Keratinocyte (primary cell): ENCODE data around the gene AKR1C1. TPM values are rescaled to one million over a fixed set of nuclear protein-coding genes. Genes with fewer than 3 reads are reported as not detected.
"Not testable (repeated sequence)": the region's sequence is repeated elsewhere in the genome, so short reads cannot be mapped to it uniquely, and the experiment has no call there.

Experiments used
- DNase-seq: peaks from one replicate; pipeline ENCODE4 v3.0.0-alpha.2; 2011; ENCODE audit warnings: low read depth, missing footprints, low spot score
- FAIRE-seq: peaks from 2 replicates; lab custom pipeline; 2011; peaks lifted over from hg19 to GRCh38; lab: Jason Lieb, UNC
- H2AFZ ChIP-seq: 2 replicates; pipeline ENCODE4 v1.6.0; 2012; ENCODE audit warnings: low read length, control low read depth, inconsistent platforms; ENCODE audit not compliant: control insufficient read depth
- H3K27ac ChIP-seq: 2 replicates; pipeline ENCODE4 v1.5.1; 2011; ENCODE audit warnings: low read length; ENCODE audit not compliant: control insufficient read depth, insufficient read depth
- H3K27me3 ChIP-seq: 3 replicates; pipeline ENCODE4 v1.6.0; 2011; ENCODE audit warnings: low read length; ENCODE audit not compliant: control insufficient read depth, insufficient read depth; ENCODE audit errors: extremely low read depth
- H3K36me3 ChIP-seq, 2 experiments: 2 replicates in 1 of 2; 3 replicates in 1 of 2; pipeline ENCODE4 v1.5.1; 2011; ENCODE audit warnings: low read length in 2 of 2, mild to moderate bottlenecking in 1 of 2; ENCODE audit not compliant: control insufficient read depth in 2 of 2, insufficient read depth in 2 of 2; ENCODE audit errors: extremely low read depth in 1 of 2
- H3K4me1 ChIP-seq: 3 replicates; pipeline ENCODE4 v1.5.1; 2011; ENCODE audit warnings: low read length; ENCODE audit not compliant: control insufficient read depth, insufficient read depth; ENCODE audit errors: extremely low read depth
- H3K4me2 ChIP-seq: 3 replicates; pipeline ENCODE4 v1.6.0; 2011; ENCODE audit warnings: low read depth, low read length; ENCODE audit not compliant: control insufficient read depth, insufficient read depth; ENCODE audit errors: extremely low read depth
- H3K4me3 ChIP-seq, 3 experiments: fragments of 200-600 bp in 1 of 3; sonication (generic) in 1 of 3; 2 replicates in 2 of 3; 3 replicates in 1 of 3; pipeline ENCODE4 v1.5.1; 2011 to 2016; ENCODE audit warnings: low read length in 3 of 3, mild to moderate bottlenecking in 3 of 3, control low read depth in 2 of 3, inconsistent platforms in 1 of 3, low read depth in 1 of 3, mixed read lengths in 1 of 3, mixed run types in 1 of 3, moderate library complexity in 1 of 3; ENCODE audit not compliant: control insufficient read depth in 2 of 3, insufficient read depth in 2 of 3; ENCODE audit errors: extremely low read depth in 1 of 3
- H3K79me2 ChIP-seq: 2 replicates; pipeline ENCODE4 v1.6.0; 2012; ENCODE audit warnings: low read length; ENCODE audit not compliant: control insufficient read depth, insufficient read depth
- H3K9ac ChIP-seq: 3 replicates; pipeline ENCODE4 v1.6.0; 2011; ENCODE audit warnings: low read length; ENCODE audit not compliant: control insufficient read depth, insufficient read depth; ENCODE audit errors: extremely low read depth
- H3K9me1 ChIP-seq: 3 replicates; pipeline ENCODE4 v1.6.0; 2011; ENCODE audit warnings: low read length; ENCODE audit not compliant: control insufficient read depth, insufficient read depth; ENCODE audit errors: extremely low read depth
- H3K9me3 ChIP-seq: 2 replicates; pipeline ENCODE4 v1.5.1; 2012; ENCODE audit warnings: low read depth, low read length; ENCODE audit not compliant: control insufficient read depth
- H4K20me1 ChIP-seq: 3 replicates; pipeline ENCODE4 v1.6.0; 2011; ENCODE audit warnings: low read length; ENCODE audit not compliant: control insufficient read depth, insufficient read depth; ENCODE audit errors: extremely low read depth
- dilution Hi-C: fragments of 300-500 bp; cut with MboI; formaldehyde crosslinking; loops from one replicate; pipeline ENCODE4 v1.7.0; 2020; ENCODE audit warnings: low sequenced_read_pairs; ENCODE audit not compliant: extremely low pct_ligation_motif_present
- polyA plus RNA-seq, 5 experiments: library from polyadenylated mRNA; depleted of rRNA in 3 of 5; stranded (reverse) in 3 of 5; stranded (forward) in 1 of 5; unstranded in 1 of 5; fragments of >200 nt; gene quantifications; 1 replicate in 1 of 5; 2 replicates in 3 of 5; 3 replicates in 1 of 5; pipeline versions ENCODE4 v1.2.1 to v1.2.3, GENCODE V29; 2011 to 2012; ENCODE audit warnings: missing spikeins in 2 of 5, low read depth in 1 of 5, low replicate concordance in 1 of 5

AKR1C1 gene
- polyA plus RNA-seq, 1 donor (not counting 4 experiments of a cell fraction or from before 2014, with no cell fraction given) = 28.1 TPM

DNA sequence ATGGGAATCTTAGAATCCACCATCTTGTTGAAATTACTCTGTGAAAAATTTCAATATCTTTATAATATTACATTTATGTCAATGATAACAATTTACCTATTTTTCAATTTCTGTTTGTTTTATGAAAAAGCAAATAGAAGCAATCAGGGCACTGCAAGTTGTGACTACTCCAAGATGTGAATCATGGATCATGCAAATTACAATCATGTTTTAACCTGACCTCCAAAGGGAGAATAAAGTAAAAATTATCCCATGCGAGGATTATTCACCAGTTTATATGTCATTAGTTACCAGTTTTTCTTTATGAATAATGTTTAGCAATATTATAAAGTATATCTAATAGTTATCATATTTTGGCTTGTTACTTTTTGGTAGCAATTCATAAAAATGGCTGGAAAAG, 907 bp upstream of the AKR1C1 start:
- H3K27me3 ChIP-seq, H3K9me1 ChIP-seq, H3K4me2 ChIP-seq, dilution Hi-C loops, H3K36me3 ChIP-seq, H3K9me3 ChIP-seq, H3K79me2 ChIP-seq, H3K4me3 ChIP-seq, H2AFZ ChIP-seq, H4K20me1 ChIP-seq, FAIRE-seq: not testable (repeated sequence)
- H3K27ac ChIP-seq = peak overlapping the region; percentile 66
- peak; percentile 35 for DNase-seq
- H3K4me1 ChIP-seq = peaks cover 14% of the 10 kb centered on the region
- H3K9ac ChIP-seq = peak overlapping the region; percentile 2

DNA sequence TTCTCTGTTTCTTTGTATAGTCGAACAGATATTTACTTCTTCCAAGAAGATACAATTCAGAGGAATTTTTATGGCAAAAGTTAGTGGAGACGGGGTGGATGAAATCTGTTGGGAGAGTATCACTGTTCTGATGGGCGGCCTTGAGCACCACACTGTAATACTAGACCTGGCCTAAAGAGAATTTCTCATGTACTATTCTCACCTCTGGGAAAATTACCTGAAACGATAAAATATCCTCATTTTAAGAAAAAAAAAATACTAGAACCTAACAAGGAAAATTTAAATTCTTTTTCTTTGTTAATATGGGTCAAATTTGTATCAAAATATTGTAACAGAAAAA, 570 bp downstream of the AKR1C1 start:
- H3K9me3 ChIP-seq, H3K4me3 ChIP-seq, H3K79me2 ChIP-seq, FAIRE-seq, H2AFZ ChIP-seq, DNase-seq, H3K36me3 ChIP-seq, dilution Hi-C loops, H3K9me1 ChIP-seq, H3K27me3 ChIP-seq, H4K20me1 ChIP-seq: not testable (repeated sequence)
- Histone ChIP-seq H3K9ac (peak overlapping the region; percentile 65), H3K27ac (peak overlapping the region; percentile 43), H3K4me2 (peak overlapping the region; percentile 64), H3K4me1 (peaks cover 14% of the 10 kb centered on the region)

DNA sequence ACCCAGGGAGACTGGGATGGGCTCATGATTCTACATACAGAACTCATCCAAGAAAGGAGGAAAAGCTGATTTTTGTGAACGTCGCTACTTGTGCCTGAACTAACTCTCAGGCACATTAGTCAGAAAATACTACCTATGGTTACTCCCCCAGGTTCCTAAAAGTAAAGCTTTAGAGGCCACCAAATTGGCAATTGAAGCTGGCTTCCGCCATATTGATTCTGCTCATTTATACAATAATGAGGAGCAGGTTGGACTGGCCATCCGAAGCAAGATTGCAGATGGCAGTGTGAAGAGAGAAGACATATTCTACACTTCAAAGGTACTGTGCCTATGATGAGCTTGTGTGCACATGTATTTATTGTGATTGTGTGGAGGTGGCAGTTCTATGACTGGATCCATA, 2.5 kb downstream of the AKR1C1 start:
- H3K27me3 ChIP-seq, H3K9me1 ChIP-seq, H3K36me3 ChIP-seq, H3K4me3 ChIP-seq, H3K27ac ChIP-seq, FAIRE-seq, H3K79me2 ChIP-seq, H2AFZ ChIP-seq, dilution Hi-C loops, DNase-seq, H3K9ac ChIP-seq, H4K20me1 ChIP-seq, H3K4me2 ChIP-seq, H3K9me3 ChIP-seq: not testable (repeated sequence)
- peaks cover 14% of the 10 kb centered on the region for H3K4me1 ChIP-seq

DNA sequence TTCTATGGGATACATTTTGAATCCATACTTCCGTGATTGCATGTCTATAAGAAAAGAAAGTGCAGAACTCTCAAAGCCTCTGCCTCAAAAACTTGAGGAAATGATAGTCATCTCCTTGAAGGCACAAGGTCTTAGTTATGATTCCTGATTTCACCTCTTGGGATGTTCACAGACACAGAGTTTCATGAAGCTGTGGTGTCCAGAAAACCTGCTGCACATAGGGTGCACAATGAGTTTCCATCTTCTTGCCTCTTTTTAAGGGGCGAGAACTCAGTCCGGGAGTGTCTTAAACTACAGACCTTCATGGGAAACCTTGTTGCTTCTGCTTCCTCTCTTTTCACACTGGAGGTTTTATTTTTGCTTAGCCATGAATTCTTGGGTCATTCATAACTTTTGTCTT, 4.0 kb downstream of the AKR1C1 start:
- H4K20me1 ChIP-seq, H2AFZ ChIP-seq, H3K4me3 ChIP-seq, H3K9ac ChIP-seq, dilution Hi-C loops, H3K4me2 ChIP-seq, H3K27me3 ChIP-seq, H3K36me3 ChIP-seq, FAIRE-seq, H3K27ac ChIP-seq, H3K9me1 ChIP-seq, DNase-seq, H3K9me3 ChIP-seq, H3K79me2 ChIP-seq: not testable (repeated sequence)
- peaks cover 10% of the 10 kb centered on the region for H3K4me1 ChIP-seq

DNA sequence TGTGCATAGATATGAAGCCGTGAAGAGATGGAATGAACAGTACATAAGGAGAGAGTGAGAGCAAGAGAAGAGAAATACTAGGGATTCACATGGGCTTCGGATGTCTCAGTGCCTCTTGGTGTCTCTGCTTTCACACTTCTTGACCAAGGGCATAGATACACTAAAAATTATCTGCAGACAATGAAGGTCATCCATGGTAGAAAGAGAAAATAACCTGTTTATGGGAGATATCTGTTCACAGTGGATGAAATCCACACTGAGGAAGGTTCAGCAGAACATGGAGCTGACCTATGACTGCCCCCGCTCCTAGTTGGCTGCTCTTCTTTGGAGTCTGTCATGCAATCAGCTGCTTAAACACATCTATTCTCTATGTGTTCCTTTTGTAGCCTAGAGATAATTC, 6.1 kb downstream of the AKR1C1 start:
- H2AFZ ChIP-seq, H4K20me1 ChIP-seq, H3K27me3 ChIP-seq, DNase-seq, H3K4me1 ChIP-seq, dilution Hi-C loops, H3K27ac ChIP-seq, H3K36me3 ChIP-seq, H3K9me3 ChIP-seq, FAIRE-seq, H3K9ac ChIP-seq, H3K4me2 ChIP-seq, H3K4me3 ChIP-seq, H3K79me2 ChIP-seq, H3K9me1 ChIP-seq: not testable (repeated sequence)
